Head of caudate nucleus (tissue), 42 donors: ENCODE results near the gene MYH15.

Experiments used
- DNase-seq, 42 donors: peaks; one replicate each; pipeline versions ENCODE4 v3.0.0 to v3.0.0-alpha.2; 2020 to 2021; ENCODE audit warnings: mixed read lengths in 7 of 42
- intact Hi-C: fragments of 100-400 bp; cut with DNase I; formaldehyde crosslinking; loops from one replicate; pipeline ENCODE4 v1.15.0; 2022

The MYH15 gene

GRCh38 chr3:108477511-108478147 lies 32.8 kb downstream of the MYH15 start:
- DNase-seq = peak in 38 of 42 donors; percentile 13 to 85 (median 58)
- intact Hi-C loops = no loop called here

GRCh38 chr3:108475220-108475782 lies 35.1 kb downstream of the MYH15 start:
- intact Hi-C loops = no loop called here
- no peak for DNase-seq

- intact Hi-C loops = no loop called here
- no peak for DNase-seq
These were observed 35.8 kb downstream of the MYH15 start for GRCh38 chr3:108474581-108474980.

- intact Hi-C loops = no loop called here
These were observed 36.7 kb downstream of the MYH15 start for GRCh38 chr3:108473711-108474110.

GRCh38 chr3:108472001-108472591 lies 38.3 kb downstream of the MYH15 start:
- intact Hi-C loops = no loop called here
- peak in 4 of 42 donors; percentile 10 to 42 (median 16) for DNase-seq

More at GRCh38 chr3:108473711-108474110, 36.7 kb downstream of the MYH15 start:
- no peak for DNase-seq

- intact Hi-C loops = no loop called here
- no peak for DNase-seq
These were observed 39.0 kb downstream of the MYH15 start for GRCh38 chr3:108471426-108471825.

GRCh38 chr3:108469126-108469525 lies 41.3 kb downstream of the MYH15 start:
- intact Hi-C loops = no loop called here
- no peak for DNase-seq

GRCh38 chr3:108468577-108468976 lies 41.8 kb downstream of the MYH15 start:
- intact Hi-C loops = no loop called here
- DNase-seq = no peak

GRCh38 chr3:108462899-108463298 lies 47.5 kb downstream of the MYH15 start:
- intact Hi-C loops = no loop called here

GRCh38 chr3:108461661-108462111 lies 48.7 kb downstream of the MYH15 start:
- DNase-seq = no peak
- intact Hi-C loops = no loop called here

More at GRCh38 chr3:108462899-108463298, 47.5 kb downstream of the MYH15 start:
- DNase-seq = no peak

- intact Hi-C loops = no loop called here
- DNase-seq = no peak
These were observed 51.2 kb downstream of the MYH15 start for GRCh38 chr3:108459225-108459624.

- intact Hi-C loops = no loop called here
These were observed 55.1 kb downstream of the MYH15 start for GRCh38 chr3:108455212-108455705.

GRCh38 chr3:108453565-108453964 lies 56.8 kb downstream of the MYH15 start:
- no peak for DNase-seq
- intact Hi-C loops = no loop called here

More at GRCh38 chr3:108455212-108455705, 55.1 kb downstream of the MYH15 start:
- DNase-seq = no peak

GRCh38 chr3:108450444-108450843 lies 60.0 kb downstream of the MYH15 start:
- no peak for DNase-seq
- intact Hi-C loops = no loop called here

- DNase-seq = no peak
- intact Hi-C loops = no loop called here
These were observed 61.8 kb downstream of the MYH15 start for GRCh38 chr3:108448593-108448992.

- no peak for DNase-seq
- intact Hi-C loops = no loop called here
These were observed 63.1 kb downstream of the MYH15 start for GRCh38 chr3:108447096-108447847.

GRCh38 chr3:108442281-108442680 lies 68.1 kb downstream of the MYH15 start:
- DNase-seq = no peak
- intact Hi-C loops = no loop called here

- intact Hi-C loops = no loop called here
- DNase-seq = no peak
These were observed 68.9 kb downstream of the MYH15 start for GRCh38 chr3:108441518-108441917.

GRCh38 chr3:108441071-108441507 lies 69.3 kb downstream of the MYH15 start:
- DNase-seq = no peak
- intact Hi-C loops = no loop called here

- intact Hi-C loops = no loop called here
- DNase-seq = no peak
These were observed 71.9 kb downstream of the MYH15 start for GRCh38 chr3:108438542-108438941.
